Measurements from ENCODE around the gene CIRBP.

- TF ChIP-seq CTCF (conservative IDR thresholded peaks at IDR 0.05; ENCODE audit: low read length) (no peak), EZH2phosphoT487 (IDR thresholded peaks at IDR 0.05; ENCODE audit: borderline replicate concordance, low read depth, low read length) (no peak)
These were observed 36.5 kb upstream of the CIRBP start for GRCh38 chr19:1232652-1233072.

Data from OCI-LY7 (cell line).